GM19193 (cell line): ENCODE measurements around the gene SUSD1.

ENCODE experiments used
- POLR2A ChIP-seq: IDR thresholded peaks from 4 replicates; pipeline ENCODE4 v1.6.1; 2011; ENCODE audit not compliant: insufficient read depth, insufficient read length; ENCODE audit errors: extremely low read depth

SUSD1 gene

GRCh38 chr9:112075009-112075378, 100.1 kb downstream of the SUSD1 start:
- no peak for TF ChIP-seq POLR2A

DNA sequence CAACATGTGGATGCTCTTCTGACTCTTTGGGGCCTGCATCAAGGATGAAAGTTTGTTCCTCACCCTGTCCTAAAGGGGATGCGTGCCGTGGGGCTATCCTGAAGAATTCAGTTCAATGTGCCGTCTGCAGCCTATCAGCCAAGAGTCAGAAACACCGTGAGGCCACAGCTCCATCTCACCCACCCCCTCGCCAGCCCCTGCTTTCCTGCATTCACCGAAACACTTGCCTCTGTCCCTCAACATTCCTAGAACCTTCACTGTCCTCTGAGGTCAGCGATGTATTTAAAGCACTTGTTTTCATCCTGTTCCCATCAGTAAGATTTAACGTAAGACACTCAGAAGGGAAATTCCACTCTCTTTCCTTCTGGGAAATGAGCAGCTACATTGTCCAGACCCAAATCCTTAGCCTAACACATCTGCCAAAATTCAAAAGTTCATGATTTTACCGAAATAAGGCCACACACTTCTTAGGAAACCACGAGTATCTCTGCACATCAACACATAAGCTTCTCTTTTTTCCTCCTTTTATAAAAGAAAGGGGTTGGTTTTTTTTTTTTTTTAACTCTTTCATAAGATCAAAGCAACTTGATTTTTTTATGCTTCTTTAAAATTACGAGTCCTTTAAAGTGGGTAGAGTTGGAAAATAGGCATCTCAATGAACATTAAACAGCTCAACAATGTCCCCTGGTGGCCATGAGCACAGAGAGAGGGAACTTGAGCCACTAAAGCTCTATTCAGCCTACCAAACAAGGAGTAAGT, 100.7 kb downstream of the SUSD1 start:
- TF ChIP-seq POLR2A = no peak

DNA sequence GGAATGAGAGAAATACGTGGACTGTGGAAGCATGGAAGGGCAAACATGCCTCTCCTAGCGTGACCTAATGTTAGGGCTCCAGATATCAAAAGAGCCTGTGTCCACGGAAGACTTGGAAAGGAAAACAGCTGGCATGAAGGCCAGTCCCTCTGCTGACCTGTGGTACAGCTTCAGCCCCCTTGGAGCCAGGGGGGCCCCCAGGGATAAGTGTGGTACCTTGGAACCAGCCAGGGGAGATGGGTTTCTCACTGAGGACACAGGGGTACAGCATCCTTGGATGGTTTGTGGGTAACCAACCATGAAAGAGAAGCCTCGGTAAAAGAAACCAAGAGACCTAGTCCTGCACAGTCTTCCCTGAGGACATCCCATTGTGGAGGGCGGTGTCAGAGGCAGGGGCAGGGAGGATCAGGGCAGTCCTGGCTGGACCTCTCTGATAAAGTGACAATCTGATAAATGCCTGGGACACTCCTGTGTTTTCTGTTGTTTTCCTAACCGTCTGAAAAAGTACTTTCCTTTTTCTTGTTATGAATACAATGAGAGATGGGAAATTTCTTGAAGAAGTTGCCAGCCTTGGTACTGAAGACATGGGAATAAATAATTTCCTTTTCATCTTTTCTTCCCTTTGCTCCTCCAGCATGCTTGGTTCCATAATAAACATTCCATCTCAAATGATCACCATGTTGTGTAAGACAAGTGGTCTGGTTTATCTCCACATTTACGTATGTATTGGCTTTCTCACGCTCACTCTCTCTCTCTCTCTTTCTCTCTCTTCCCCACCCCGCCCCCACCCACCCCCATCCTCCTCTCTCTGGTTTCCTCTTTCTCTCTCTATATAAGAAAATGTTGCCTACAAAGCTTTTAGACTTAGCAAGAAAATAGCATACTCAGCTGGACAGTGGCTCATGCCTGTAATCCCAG, 102.1 kb downstream of the SUSD1 start:
- no peak for TF ChIP-seq POLR2A

GRCh38 chr9:112069318-112070169, 105.6 kb downstream of the SUSD1 start:
- TF ChIP-seq POLR2A = no peak

- TF ChIP-seq POLR2A = no peak
Measured at GRCh38 chr9:112065806-112066606, 109.1 kb downstream of the SUSD1 start.

DNA sequence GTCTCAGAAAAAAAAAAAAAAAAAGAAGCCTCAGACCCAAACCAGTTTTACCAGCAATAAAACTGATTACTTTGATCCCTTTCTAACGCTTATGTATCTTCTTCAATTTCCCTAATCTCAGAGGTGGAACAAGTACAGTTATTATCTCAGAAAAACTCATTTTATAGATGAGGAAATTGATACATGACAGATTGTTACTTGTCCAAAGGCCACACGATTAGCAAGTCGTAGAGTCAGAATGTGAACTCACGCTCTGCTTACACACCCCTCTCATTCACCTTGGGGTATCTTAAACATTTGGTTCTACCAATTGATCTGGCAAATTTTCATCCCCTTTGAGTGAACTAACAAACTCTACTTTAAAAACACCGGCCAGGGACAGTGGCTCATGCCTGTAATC, 110.2 kb downstream of the SUSD1 start:
- TF ChIP-seq POLR2A = no peak

- no peak for TF ChIP-seq POLR2A
Measured at GRCh38 chr9:112063586-112063985, 111.5 kb downstream of the SUSD1 start.

DNA sequence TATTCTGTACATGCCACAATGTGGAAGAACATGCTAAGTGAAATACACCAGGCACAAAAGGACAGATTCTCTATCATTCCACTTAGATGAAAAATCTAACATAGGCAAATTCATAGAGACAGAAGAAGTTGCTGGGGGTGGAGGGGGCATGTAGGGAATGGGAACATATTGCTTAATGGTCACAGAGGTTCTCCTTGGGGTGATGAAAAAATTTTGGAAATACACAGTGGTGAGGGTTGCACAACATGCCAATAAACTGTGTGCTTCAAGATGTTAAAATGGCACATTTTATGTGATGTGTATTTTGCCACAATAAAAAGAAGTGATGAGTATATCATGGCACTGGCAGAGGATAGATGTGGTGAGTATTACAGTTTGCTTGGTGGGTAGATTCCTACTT, 111.9 kb downstream of the SUSD1 start:
- TF ChIP-seq POLR2A = no peak

- no peak for TF ChIP-seq POLR2A
Measured at GRCh38 chr9:112061152-112061740, 113.9 kb downstream of the SUSD1 start.

DNA sequence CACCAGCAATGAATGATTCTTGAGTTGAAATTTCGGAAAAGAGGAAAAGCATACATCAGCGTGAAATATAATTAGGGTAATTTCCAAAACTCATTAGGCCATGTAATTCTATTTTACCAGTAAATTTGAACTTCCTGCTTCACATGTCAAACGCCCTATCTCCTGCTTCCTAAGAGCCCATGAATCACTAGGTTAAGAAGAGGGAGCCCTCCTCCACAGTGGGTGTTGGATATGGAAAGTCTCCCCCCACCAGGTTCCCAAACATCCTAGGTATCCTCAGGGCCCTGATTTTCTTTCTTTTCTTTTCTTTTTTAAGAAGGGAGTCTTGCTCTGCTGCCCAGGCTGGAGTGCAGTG, 115.2 kb downstream of the SUSD1 start:
- TF ChIP-seq POLR2A = no peak

DNA sequence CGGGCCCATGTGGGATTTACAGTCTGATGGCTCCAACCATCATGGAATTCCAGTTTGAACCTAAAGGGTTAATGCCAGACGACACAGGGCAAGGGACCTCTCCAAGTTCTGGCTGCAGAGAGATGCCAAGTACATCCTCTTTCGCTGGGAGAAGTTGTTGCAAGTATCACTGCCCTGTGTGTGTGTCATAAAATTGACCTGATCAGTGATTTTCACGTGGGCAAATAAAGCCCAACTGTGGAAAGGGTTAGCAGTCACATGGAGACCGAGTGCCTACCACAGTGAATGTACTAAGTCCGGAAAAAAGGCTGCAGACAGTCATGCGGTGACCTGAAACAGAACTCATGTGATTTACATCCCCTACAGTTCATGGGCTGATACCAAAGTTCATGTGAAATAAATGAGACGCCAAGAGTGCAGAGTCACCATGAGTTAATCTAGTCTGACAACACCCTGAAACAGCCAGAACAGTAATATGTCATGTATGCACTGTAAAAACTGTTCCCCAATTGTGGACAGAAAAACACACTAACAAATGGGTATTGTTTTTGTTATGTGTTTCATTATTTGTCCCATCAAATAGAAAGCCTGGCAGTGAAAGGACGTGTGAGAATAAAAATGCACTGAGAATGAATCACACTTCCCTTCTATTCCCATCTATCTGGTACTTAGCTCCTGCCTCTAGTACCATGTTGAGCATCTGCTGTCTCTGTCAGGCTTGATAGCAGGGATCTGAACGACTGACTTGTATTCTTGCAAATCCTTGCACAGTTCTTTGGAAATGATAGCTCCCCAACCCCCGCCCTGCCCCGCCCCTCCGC, 115.7 kb downstream of the SUSD1 start:
- TF ChIP-seq POLR2A = no peak

DNA sequence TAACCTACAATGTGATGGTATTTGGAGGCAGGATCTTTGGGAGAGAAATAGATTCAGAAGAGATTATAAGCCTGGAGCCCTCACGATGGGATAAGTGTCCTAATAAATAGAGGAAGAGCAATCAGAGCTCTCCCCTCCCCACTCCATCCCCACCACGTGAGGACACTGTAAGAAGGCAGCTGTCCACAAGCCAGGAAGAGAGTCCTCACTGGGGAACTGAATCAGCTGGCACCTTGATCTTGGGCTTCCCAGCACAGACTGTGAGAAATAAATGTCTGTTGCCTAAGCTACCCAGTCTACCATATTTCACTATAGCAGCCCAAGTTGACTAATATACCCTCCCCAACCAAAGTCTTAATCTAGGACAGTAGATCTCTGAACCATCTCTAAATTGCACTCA, 118.1 kb downstream of the SUSD1 start:
- TF ChIP-seq POLR2A = no peak

GRCh38 chr9:112054916-112055315, 120.2 kb downstream of the SUSD1 start:
- no peak for TF ChIP-seq POLR2A

GRCh38 chr9:112051812-112052211, 123.3 kb downstream of the SUSD1 start:
- TF ChIP-seq POLR2A = no peak
